Nephron progenitor cell (in vitro differentiated cells): Measurements from ENCODE around the gene PDGFRB.

Experiments
- DNase-seq: peaks from one replicate; pipeline ENCODE4 v3.0.0; 2021
- H3K27ac Mint-ChIP-seq: 2 replicates; pipeline ENCODE4 v1.8.0; 2021; ENCODE audit warnings: mild to moderate bottlenecking, moderate library complexity, mixed read lengths
- H3K27me3 Mint-ChIP-seq: 2 replicates; pipeline ENCODE4 v1.8.0; 2021; ENCODE audit warnings: mild to moderate bottlenecking, low read depth, mixed read lengths; ENCODE audit not compliant: poor library complexity
- H3K36me3 Mint-ChIP-seq: 2 replicates; pipeline ENCODE4 v1.8.0; 2021; ENCODE audit warnings: low read depth, mixed read lengths
- H3K4me1 Mint-ChIP-seq: 2 replicates; pipeline ENCODE4 v1.8.0; 2021; ENCODE audit warnings: mixed read lengths
- H3K4me3 Mint-ChIP-seq: 2 replicates; pipeline ENCODE4 v1.8.0; 2021; ENCODE audit warnings: mild to moderate bottlenecking, moderate library complexity, mixed read lengths
- H3K9me3 Mint-ChIP-seq: 2 replicates; pipeline ENCODE4 v1.8.0; 2021; ENCODE audit warnings: mild to moderate bottlenecking, moderate library complexity, mixed read lengths
- CTCF ChIP-seq: fragments of 200-600 bp; sonication (generic); IDR thresholded peaks from 2 replicates; pipeline ENCODE4 v1.5.0; 2021; ENCODE audit warnings: antibody characterized with exemption

The PDGFRB gene

DNA sequence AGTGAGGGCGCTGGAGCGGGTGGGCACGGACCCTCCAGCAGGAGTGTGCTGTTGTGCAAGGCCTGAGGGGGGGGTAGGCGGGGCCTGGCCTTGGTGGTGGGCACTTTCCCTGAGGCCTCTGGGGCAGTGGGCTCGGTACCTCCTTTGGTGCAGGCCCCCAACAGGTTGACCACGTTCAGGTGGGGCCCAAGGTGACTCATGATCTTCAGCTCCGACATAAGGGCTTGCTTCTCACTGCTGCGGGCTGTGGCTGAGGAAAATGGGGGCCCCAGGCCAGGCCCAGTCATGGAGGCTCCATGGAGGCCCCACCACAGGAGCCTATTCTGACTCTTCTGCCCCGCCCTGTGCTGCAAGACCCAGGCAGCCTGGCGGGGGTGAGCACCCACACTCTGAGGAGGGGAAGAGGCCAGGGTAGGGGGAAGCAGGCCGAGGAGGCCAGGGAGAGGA, 31.5 kb downstream of the PDGFRB start:
- peaks cover 56% of the 10 kb centered on the region for H3K36me3 Mint-ChIP-seq
- H3K4me3 Mint-ChIP-seq = no peak overlapping the region
- TF ChIP-seq CTCF = no peak
- no peak overlapping the region for H3K27ac Mint-ChIP-seq
- H3K4me1 Mint-ChIP-seq = peaks cover 26% of the 10 kb centered on the region
- H3K27me3 Mint-ChIP-seq = peaks cover 8% of the 10 kb centered on the region
- DNase-seq = no peak
- no peaks in the 10 kb centered on the region for H3K9me3 Mint-ChIP-seq

DNA sequence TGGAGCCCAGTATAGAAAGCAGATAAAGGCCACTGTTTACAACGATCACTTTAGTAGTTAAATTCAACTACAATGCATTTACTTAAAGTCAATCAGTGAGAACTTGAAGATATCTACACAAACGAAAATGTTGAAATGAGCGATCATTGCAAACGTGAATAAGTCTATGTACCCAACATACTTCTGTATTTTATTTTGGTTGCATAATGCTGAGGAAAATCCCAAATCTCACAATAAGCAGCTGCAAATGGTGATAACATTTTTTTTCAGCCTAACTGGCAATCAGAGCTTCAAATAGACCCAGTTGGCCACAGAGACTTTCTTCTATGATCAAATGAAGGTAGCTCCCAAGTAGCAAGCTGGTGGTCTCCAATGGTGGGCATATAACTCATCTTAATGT, 32.1 kb downstream of the PDGFRB start:
- H3K27me3 Mint-ChIP-seq = peaks cover 5% of the 10 kb centered on the region
- no peak overlapping the region for H3K4me3 Mint-ChIP-seq
- H3K4me1 Mint-ChIP-seq = peaks cover 26% of the 10 kb centered on the region
- no peak overlapping the region for H3K27ac Mint-ChIP-seq
- DNase-seq = no peak
- H3K9me3 Mint-ChIP-seq = no peaks in the 10 kb centered on the region
- no peak for TF ChIP-seq CTCF
- H3K36me3 Mint-ChIP-seq = peaks cover 52% of the 10 kb centered on the region

- Mint-ChIP-seq H3K27ac (no peak overlapping the region), H3K4me1 (peaks cover 26% of the 10 kb centered on the region), H3K27me3 (peaks cover 4% of the 10 kb centered on the region), H3K36me3 (peaks cover 47% of the 10 kb centered on the region), H3K4me3 (no peak overlapping the region), H3K9me3 (no peaks in the 10 kb centered on the region)
- TF ChIP-seq CTCF = no peak
- DNase-seq = no peak
Measured at GRCh38 chr5:150122536-150123481, 32.8 kb downstream of the PDGFRB start.

DNA sequence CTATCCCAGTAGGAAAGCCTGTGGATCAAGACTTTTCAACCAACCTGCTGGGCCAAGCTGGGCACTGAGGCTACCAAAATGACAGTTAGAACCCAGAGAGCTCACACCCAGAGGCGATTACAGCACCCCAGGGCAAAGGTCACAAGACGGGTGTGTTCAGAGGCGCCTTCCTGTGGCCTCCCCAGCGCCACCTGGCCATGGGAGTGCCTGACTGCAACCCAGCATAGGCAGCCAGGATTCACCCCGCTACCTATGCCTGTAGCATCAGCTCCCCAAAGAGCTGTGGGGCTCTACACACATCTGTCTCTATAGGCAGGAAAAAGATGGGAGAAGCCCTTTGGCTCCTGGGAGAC, 33.5 kb downstream of the PDGFRB start:
- no peak for DNase-seq
- Mint-ChIP-seq H3K27me3 (peaks cover 4% of the 10 kb centered on the region), H3K27ac (peak overlapping the region; percentile 12), H3K9me3 (no peaks in the 10 kb centered on the region), H3K36me3 (peaks cover 52% of the 10 kb centered on the region), H3K4me3 (no peak overlapping the region), H3K4me1 (peaks cover 26% of the 10 kb centered on the region)
- TF ChIP-seq CTCF = no peak

DNA sequence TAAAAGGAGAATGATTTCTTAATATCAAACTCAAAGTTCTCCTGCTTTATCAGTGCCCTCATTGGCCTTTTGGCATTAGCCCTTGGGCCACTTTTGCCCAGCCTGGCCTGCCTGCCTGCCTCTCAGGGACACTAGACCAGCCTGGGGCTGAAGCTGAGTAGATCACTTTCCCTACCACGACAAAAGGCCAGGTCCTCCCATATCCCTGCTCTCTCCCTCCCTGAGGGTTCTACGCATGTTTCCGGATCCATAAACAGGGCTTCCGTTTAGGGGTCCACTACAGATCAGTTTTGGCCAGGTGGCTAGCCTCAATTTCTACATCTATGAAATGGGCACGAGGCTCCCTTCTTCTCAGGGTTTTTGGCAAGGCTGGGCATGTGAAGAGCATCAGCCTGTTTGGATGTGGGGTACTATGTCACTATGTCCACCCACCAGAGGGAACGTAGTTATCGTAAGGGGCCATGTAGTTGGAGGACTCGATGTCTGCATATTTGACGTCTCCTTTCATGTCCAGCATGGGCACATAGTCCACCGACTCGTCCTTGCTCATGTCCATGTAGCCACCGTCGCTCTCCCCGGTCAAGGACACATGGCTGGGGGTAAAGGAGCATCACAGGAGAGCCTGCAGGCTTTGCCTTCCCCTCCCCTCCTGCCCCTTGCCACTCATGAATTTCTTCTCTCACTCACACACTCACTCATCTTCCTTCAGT, 34.0 kb downstream of the PDGFRB start:
- Mint-ChIP-seq H3K27ac (peak overlapping the region; percentile 12), H3K4me3 (no peak overlapping the region), H3K4me1 (peaks cover 26% of the 10 kb centered on the region), H3K36me3 (peaks cover 55% of the 10 kb centered on the region), H3K27me3 (peaks cover 4% of the 10 kb centered on the region), H3K9me3 (no peaks in the 10 kb centered on the region)
- no peak for TF ChIP-seq CTCF
- DNase-seq = no peak
